ENCODE results near the gene ZNF234.

GRCh38 chr19:44192127-44192526 lies 50.8 kb downstream of the ZNF234 start:
- no peak for TF ChIP-seq POLR2A (IDR thresholded peaks at IDR 0.05; ENCODE audit: low read length)
- no peak for TF ChIP-seq GATA1 (IDR thresholded peaks at IDR 0.05; ENCODE audit: low read depth, low read length)
